ENCODE results near the gene DDX3X.
"Not testable (repeated sequence)": the region's sequence is repeated elsewhere in the genome, so short reads cannot be mapped to it uniquely, and the experiment has no call there.

DDX3X gene

GRCh38 chrX:41369152-41369551, 35.2 kb downstream of the DDX3X start:
- DNase-seq (ENCODE audit: low read depth in 2 of 2, low spot score in 1 of 2), result no peak

GRCh38 chrX:41371575-41371974, 37.6 kb downstream of the DDX3X start:
- not testable (repeated sequence) for DNase-seq (ENCODE audit: low read depth in 2 of 2, low spot score in 1 of 2)

- DNase-seq (ENCODE audit: low read depth in 2 of 2, low spot score in 1 of 2), result no peak
Observed at GRCh38 chrX:41373989-41374606, 40.1 kb downstream of the DDX3X start.

- no peak for DNase-seq (ENCODE audit: low read depth in 2 of 2, low spot score in 1 of 2)
Observed at GRCh38 chrX:41377624-41378023, 43.7 kb downstream of the DDX3X start.

- DNase-seq (ENCODE audit: low read depth in 2 of 2, low spot score in 1 of 2), result no peak
Observed at GRCh38 chrX:41381685-41382084, 47.7 kb downstream of the DDX3X start.

GRCh38 chrX:41382714-41383645, 49.0 kb downstream of the DDX3X start:
- no peak for DNase-seq (ENCODE audit: low read depth in 2 of 2, low spot score in 1 of 2)

- DNase-seq (ENCODE audit: low read depth in 2 of 2, low spot score in 1 of 2), result no peak
Observed at GRCh38 chrX:41384051-41384705, 50.2 kb downstream of the DDX3X start.

- DNase-seq (ENCODE audit: low read depth in 2 of 2, low spot score in 1 of 2), result no peak
Observed at GRCh38 chrX:41386222-41386990, 52.4 kb downstream of the DDX3X start.

- DNase-seq (ENCODE audit: low read depth in 2 of 2, low spot score in 1 of 2), result no peak
Observed at GRCh38 chrX:41388543-41388942, 54.6 kb downstream of the DDX3X start.

- no peak for DNase-seq (ENCODE audit: low read depth in 2 of 2, low spot score in 1 of 2)
Observed at GRCh38 chrX:41389311-41389888, 55.4 kb downstream of the DDX3X start.

GRCh38 chrX:41390576-41390975, 56.6 kb downstream of the DDX3X start:
- not testable (repeated sequence) for DNase-seq (ENCODE audit: low read depth in 2 of 2, low spot score in 1 of 2)

GRCh38 chrX:41391606-41392005, 57.6 kb downstream of the DDX3X start:
- no peak for DNase-seq (ENCODE audit: low read depth in 2 of 2, low spot score in 1 of 2)

GRCh38 chrX:41394293-41394692, 60.3 kb downstream of the DDX3X start:
- no peak for DNase-seq (ENCODE audit: low read depth in 2 of 2, low spot score in 1 of 2)

- no peak for DNase-seq (ENCODE audit: low read depth in 2 of 2, low spot score in 1 of 2)
Observed at GRCh38 chrX:41397219-41397618, 63.3 kb downstream of the DDX3X start.

GRCh38 chrX:41397768-41398167, 63.8 kb downstream of the DDX3X start:
- DNase-seq (ENCODE audit: low read depth in 2 of 2, low spot score in 1 of 2), result no peak

- not testable (repeated sequence) for DNase-seq (ENCODE audit: low read depth in 2 of 2, low spot score in 1 of 2)
Observed at GRCh38 chrX:41402556-41402955, 68.6 kb downstream of the DDX3X start.

GRCh38 chrX:41405551-41405950, 71.6 kb downstream of the DDX3X start:
- DNase-seq (ENCODE audit: low read depth in 2 of 2, low spot score in 1 of 2), result no peak

- DNase-seq (ENCODE audit: low read depth in 2 of 2, low spot score in 1 of 2), result no peak
Observed at GRCh38 chrX:41406201-41406600, 72.2 kb downstream of the DDX3X start.

- DNase-seq (ENCODE audit: low read depth in 2 of 2, low spot score in 1 of 2), result no peak
Observed at GRCh38 chrX:41407816-41408215, 73.9 kb downstream of the DDX3X start.

- DNase-seq (ENCODE audit: low read depth in 2 of 2, low spot score in 1 of 2), result no peak
Observed at GRCh38 chrX:41408576-41408975, 74.6 kb downstream of the DDX3X start.

GRCh38 chrX:41409006-41409405, 75.0 kb downstream of the DDX3X start:
- no peak for DNase-seq (ENCODE audit: low read depth in 2 of 2, low spot score in 1 of 2)

Measured in stimulated activated CD8-positive, alpha-beta memory T cell treated with anti-CD3 and anti-CD28 coated beads, Interleukin-4, amount 100 ng/mL, for 1 hour (primary cell).